Type B pancreatic cell (in vitro differentiated cells): ENCODE results near the gene ELL2. TPM values are rescaled to one million over a fixed set of nuclear protein-coding genes. Genes with fewer than 3 reads are reported as not detected.

Experiments
- DNase-seq: peaks from one replicate; pipeline ENCODE4 v3.0.0; 2021; ENCODE audit warnings: mixed read lengths; ENCODE audit not compliant: unreplicated experiment; ENCODE audit errors: extremely low spot score
- H3K27ac Mint-ChIP-seq: 2 replicates; pipeline ENCODE4 v1.8.0; 2021; ENCODE audit warnings: mild to moderate bottlenecking, mixed read lengths
- H3K27me3 Mint-ChIP-seq: 2 replicates; pipeline ENCODE4 v1.8.0; 2021; ENCODE audit warnings: mixed read lengths
- H3K36me3 Mint-ChIP-seq: 2 replicates; pipeline ENCODE4 v1.8.0; 2021; ENCODE audit warnings: mixed read lengths
- H3K4me1 Mint-ChIP-seq: one replicate; pipeline ENCODE4 v1.8.0; 2021; ENCODE audit warnings: mixed read lengths; ENCODE audit not compliant: unreplicated experiment
- H3K4me3 Mint-ChIP-seq: 2 replicates; pipeline ENCODE4 v1.8.0; 2021; ENCODE audit warnings: mild to moderate bottlenecking, mixed read lengths
- H3K9me3 Mint-ChIP-seq: 2 replicates; pipeline ENCODE4 v1.8.0; 2021; ENCODE audit warnings: mixed read lengths
- CTCF ChIP-seq: fragments of 200-600 bp; sonication (generic); conservative IDR thresholded peaks from 2 replicates; pipeline ENCODE4 v1.5.0; 2021; ENCODE audit warnings: antibody characterized with exemption, mild to moderate bottlenecking
- total RNA-seq: library from RNA; stranded (reverse); gene quantifications from 2 replicates; pipeline ENCODE4 v1.2.1, GENCODE V29; 2021; ENCODE audit warnings: low replicate concordance

Gene ELL2
- total RNA-seq, 1 donor from 2014 or later = 33.9 TPM

- Mint-ChIP-seq H3K4me1 (no peaks in the 10 kb centered on the region), H3K4me3 (no peak overlapping the region), H3K27ac (no peak overlapping the region), H3K27me3 (peaks cover 3% of the 10 kb centered on the region), H3K9me3 (no peaks in the 10 kb centered on the region), H3K36me3 (no peaks in the 10 kb centered on the region)
- TF ChIP-seq CTCF = no peak
- no peak for DNase-seq
Observed at GRCh38 chr5:95970359-95970704, 8.7 kb upstream of the ELL2 start.

GRCh38 chr5:95969651-95970358 lies 8.2 kb upstream of the ELL2 start:
- no peak for DNase-seq
- no peak for TF ChIP-seq CTCF
- H3K27me3 Mint-ChIP-seq = peaks cover 3% of the 10 kb centered on the region

GRCh38 chr5:95969055-95969454 lies 7.4 kb upstream of the ELL2 start:
- no peaks in the 10 kb centered on the region for H3K4me1 Mint-ChIP-seq
- H3K4me3 Mint-ChIP-seq = no peak overlapping the region
- no peak for TF ChIP-seq CTCF
- no peak overlapping the region for H3K27ac Mint-ChIP-seq
- DNase-seq = no peak
- H3K36me3 Mint-ChIP-seq = no peaks in the 10 kb centered on the region
- peaks cover 3% of the 10 kb centered on the region for H3K27me3 Mint-ChIP-seq
- no peaks in the 10 kb centered on the region for H3K9me3 Mint-ChIP-seq

More at GRCh38 chr5:95969651-95970358, 8.2 kb upstream of the ELL2 start:
- no peak overlapping the region for H3K27ac Mint-ChIP-seq
- no peaks in the 10 kb centered on the region for H3K4me1 Mint-ChIP-seq
- no peak overlapping the region for H3K4me3 Mint-ChIP-seq
- no peaks in the 10 kb centered on the region for H3K36me3 Mint-ChIP-seq
- no peaks in the 10 kb centered on the region for H3K9me3 Mint-ChIP-seq

- Mint-ChIP-seq H3K4me1 (peaks cover 6% of the 10 kb centered on the region), H3K27me3 (peaks cover 4% of the 10 kb centered on the region), H3K9me3 (no peaks in the 10 kb centered on the region), H3K4me3 (no peak overlapping the region), H3K36me3 (no peaks in the 10 kb centered on the region), H3K27ac (no peak overlapping the region)
- no peak for TF ChIP-seq CTCF
- no peak for DNase-seq
Observed at GRCh38 chr5:95967236-95967635, 5.6 kb upstream of the ELL2 start.

GRCh38 chr5:95966005-95966404 lies 4.4 kb upstream of the ELL2 start:
- peaks cover 11% of the 10 kb centered on the region for H3K4me1 Mint-ChIP-seq
- no peak overlapping the region for H3K4me3 Mint-ChIP-seq
- H3K9me3 Mint-ChIP-seq = no peaks in the 10 kb centered on the region
- H3K27me3 Mint-ChIP-seq = peaks cover 8% of the 10 kb centered on the region
- DNase-seq = no peak
- H3K27ac Mint-ChIP-seq = no peak overlapping the region
- H3K36me3 Mint-ChIP-seq = no peaks in the 10 kb centered on the region
- no peak for TF ChIP-seq CTCF
